Epithelial cell of esophagus (primary cell): Measurements from ENCODE around the gene RGL3.

Experiments used
- DNase-seq: peaks from one replicate; pipeline ENCODE4 v3.0.0; 2010; ENCODE audit warnings: low read depth
- H3K4me3 ChIP-seq: 2 replicates; pipeline ENCODE4 v1.5.1; 2011; ENCODE audit warnings: mild to moderate bottlenecking, low read length, control low read depth
- CTCF ChIP-seq: IDR thresholded peaks from 2 replicates; pipeline ENCODE4 v1.5.1; 2011; ENCODE audit warnings: low read depth, mild to moderate bottlenecking, low read length, control low read depth, inconsistent platforms; ENCODE audit not compliant: insufficient read depth; ENCODE audit errors: missing control alignments

RGL3 gene

GRCh38 chr19:11377756-11378155 lies 41.4 kb downstream of the RGL3 start:
- H3K4me3 ChIP-seq: no peak overlapping the region

GRCh38 chr19:11377237-11377636 lies 41.9 kb downstream of the RGL3 start:
- no peak for TF ChIP-seq CTCF
- no peak overlapping the region for H3K4me3 ChIP-seq
- DNase-seq: peak; percentile 71

More at GRCh38 chr19:11377756-11378155, 41.4 kb downstream of the RGL3 start:
- peak; percentile 36 for DNase-seq
- TF ChIP-seq CTCF: no peak

GRCh38 chr19:11375143-11375948 lies 43.8 kb downstream of the RGL3 start:
- no peak for TF ChIP-seq CTCF
- H3K4me3 ChIP-seq: peak overlapping the region; percentile 53

GRCh38 chr19:11374433-11375142 lies 44.5 kb downstream of the RGL3 start, which contains the start of gene SWSAP1:
TSS of gene SWSAP1 (plus strand) at chr19:11374666. CDS start at chr19:11374681, 15 bp downstream.
- no peak for TF ChIP-seq CTCF
- DNase-seq: peak; percentile 100
- H3K4me3 ChIP-seq: peak within 1 kb of the TSS; percentile 53

More at GRCh38 chr19:11375143-11375948, 43.8 kb downstream of the RGL3 start:
- DNase-seq: no peak

GRCh38 chr19:11373885-11374432 lies 45.2 kb downstream of the RGL3 start:
- TF ChIP-seq CTCF: no peak
- peak overlapping the region; percentile 53 for H3K4me3 ChIP-seq
- no peak for DNase-seq

- no peak overlapping the region for H3K4me3 ChIP-seq
- peak; percentile 82 for DNase-seq
- no peak for TF ChIP-seq CTCF
Observed at GRCh38 chr19:11373166-11373884, 45.8 kb downstream of the RGL3 start.
